GM10248 (cell line): ENCODE measurements around the gene GGT6.

ENCODE experiments used
- CTCF ChIA-PET: fragments of 300-600 bp; sonication (Branson Sonifier 250); formaldehyde crosslinking; extraction: SDS; loops from one replicate; lab custom pipeline; 2021; ENCODE audit warnings: antibody characterized with exemption; lab: Yijun Ruan, JAX
- POLR2A ChIA-PET: fragments of 350-650 bp; sonication (Branson Sonifier 250); formaldehyde crosslinking; extraction: SDS; loops from one replicate; lab custom pipeline; 2020; ENCODE audit warnings: antibody characterized with exemption; lab: Yijun Ruan, JAX
- DNase-seq: peaks from one replicate; pipeline ENCODE4 v3.0.0; 2012; ENCODE audit errors: extremely low spot score
- TF ChIP-seq, protein P1 (sequence below): IDR thresholded peaks from 2 replicates; pipeline ENCODE4 v1.5.1; 2012; ENCODE audit warnings: mild to moderate bottlenecking, low read depth; ENCODE audit errors: extremely low read depth, missing control alignments, control extremely low read depth

Gene GGT6

GRCh38 chr17:4530799-4531730 lies 29.3 kb downstream of the GGT6 start:
- DNase-seq: no peak
- POLR2A ChIA-PET: no interaction called here
- TF ChIP-seq, protein P1, sequence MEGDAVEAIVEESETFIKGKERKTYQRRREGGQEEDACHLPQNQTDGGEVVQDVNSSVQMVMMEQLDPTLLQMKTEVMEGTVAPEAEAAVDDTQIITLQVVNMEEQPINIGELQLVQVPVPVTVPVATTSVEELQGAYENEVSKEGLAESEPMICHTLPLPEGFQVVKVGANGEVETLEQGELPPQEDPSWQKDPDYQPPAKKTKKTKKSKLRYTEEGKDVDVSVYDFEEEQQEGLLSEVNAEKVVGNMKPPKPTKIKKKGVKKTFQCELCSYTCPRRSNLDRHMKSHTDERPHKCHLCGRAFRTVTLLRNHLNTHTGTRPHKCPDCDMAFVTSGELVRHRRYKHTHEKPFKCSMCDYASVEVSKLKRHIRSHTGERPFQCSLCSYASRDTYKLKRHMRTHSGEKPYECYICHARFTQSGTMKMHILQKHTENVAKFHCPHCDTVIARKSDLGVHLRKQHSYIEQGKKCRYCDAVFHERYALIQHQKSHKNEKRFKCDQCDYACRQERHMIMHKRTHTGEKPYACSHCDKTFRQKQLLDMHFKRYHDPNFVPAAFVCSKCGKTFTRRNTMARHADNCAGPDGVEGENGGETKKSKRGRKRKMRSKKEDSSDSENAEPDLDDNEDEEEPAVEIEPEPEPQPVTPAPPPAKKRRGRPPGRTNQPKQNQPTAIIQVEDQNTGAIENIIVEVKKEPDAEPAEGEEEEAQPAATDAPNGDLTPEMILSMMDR: no peak
- CTCF ChIA-PET: no interaction called here

GRCh38 chr17:4529533-4530152 lies 30.7 kb downstream of the GGT6 start:
- TF ChIP-seq, protein P1: no peak
- ChIA-PET POLR2A (interaction anchor here (0.7 kb wide), 1 partner anchor 8 kb away, joined by 3 read pairs; no protein-coding TSS in a partner anchor), CTCF (interaction anchor here (0.9 kb wide), 1 partner anchor 37 kb away, joined by 3 read pairs; no protein-coding TSS in a partner anchor)
- no peak for DNase-seq

DNA sequence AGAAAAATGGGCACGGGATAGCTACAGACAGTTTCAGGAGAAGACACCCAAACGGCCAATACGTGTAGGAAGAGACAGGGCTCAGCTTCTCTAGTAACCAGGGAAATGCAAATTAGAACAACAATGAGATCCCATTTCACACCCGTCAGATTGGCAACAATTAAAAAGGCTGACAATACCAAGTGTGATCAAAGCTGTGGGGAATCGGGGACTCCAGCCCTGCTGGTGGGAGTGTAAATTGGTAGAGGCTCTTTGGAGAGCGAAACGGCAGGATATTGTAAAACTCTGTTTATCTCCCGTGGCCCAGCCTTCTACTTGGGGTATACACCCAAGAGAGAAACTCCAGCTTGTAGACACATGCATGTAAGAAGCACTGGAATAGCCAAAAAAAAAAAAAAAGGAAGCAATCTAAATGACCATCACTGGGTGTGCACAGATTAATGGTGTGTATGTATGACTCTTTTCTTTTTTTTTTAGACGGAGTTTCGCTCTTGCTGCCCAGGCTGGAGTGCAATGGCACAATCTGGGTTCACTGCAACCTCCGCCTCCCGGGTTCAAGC lies 32.7 kb downstream of the GGT6 start:
- no peak for DNase-seq
- TF ChIP-seq, protein P1: no peak
- POLR2A ChIA-PET: no interaction called here
- CTCF ChIA-PET: interaction anchor here (0.8 kb wide), 1 partner anchor 11 kb away, joined by 3 read pairs; no protein-coding TSS in a partner anchor

- ChIA-PET POLR2A (no interaction called here), CTCF (no interaction called here)
- no peak for DNase-seq
- TF ChIP-seq, protein P1: no peak
Measured at GRCh38 chr17:4527134-4527533, 33.2 kb downstream of the GGT6 start.

DNA sequence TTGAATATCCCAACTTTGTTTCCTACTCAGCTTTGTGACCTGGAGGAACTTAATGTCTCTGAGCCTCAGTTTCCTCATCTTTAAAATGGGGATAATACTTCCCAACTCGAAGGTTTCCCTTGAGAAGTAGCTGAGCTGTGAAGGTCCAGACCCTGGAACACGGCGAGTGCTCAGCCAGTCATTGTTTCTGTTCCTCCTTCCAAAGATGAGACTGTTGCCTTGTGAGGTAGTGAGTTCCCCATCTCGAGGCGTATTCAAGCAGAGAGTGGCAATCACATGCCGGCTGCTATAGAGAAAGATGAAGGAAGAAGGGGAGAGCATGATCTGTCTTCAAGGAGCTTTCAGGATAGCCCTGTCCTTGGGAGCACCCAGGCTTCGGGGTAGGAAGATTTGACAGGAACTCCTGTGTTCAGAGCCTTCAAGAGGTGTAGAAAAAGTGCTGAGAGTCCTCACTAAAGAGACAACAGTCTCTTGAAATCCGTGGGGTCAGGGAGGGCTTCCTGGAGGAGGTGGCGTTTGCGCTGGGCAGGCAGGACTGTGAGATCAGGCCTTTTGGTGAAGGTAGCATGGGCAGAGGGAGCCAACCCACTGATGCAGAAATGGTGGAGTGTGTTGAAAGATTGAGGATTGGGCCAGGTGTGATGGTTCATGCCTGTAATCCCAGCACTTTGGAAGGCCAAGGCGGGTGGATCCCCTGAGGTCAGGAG lies 34.5 kb downstream of the GGT6 start:
- POLR2A ChIA-PET: interaction anchor here (0.6 kb wide), 1 partner anchor 152 kb away, joined by 3 read pairs; no protein-coding TSS in a partner anchor

More for the DNA sequence above, 34.5 kb downstream of the GGT6 start:
- CTCF ChIA-PET: interaction anchor here (1.6 to 1.7 kb wide), 2 partner anchors 21 to 41 kb away, joined by 4 read pairs; no protein-coding TSS in a partner anchor
- TF ChIP-seq, protein P1: no peak
- DNase-seq: no peak
